HG02943 (cell line): ENCODE results near the gene MRPL12.
"Not testable (repeated sequence)": the region's sequence is repeated elsewhere in the genome, so short reads cannot be mapped to it uniquely, and the experiment has no call there.

Experiments
- ATAC-seq: cut with Tn5 transposase; IDR thresholded peaks from one replicate; pipeline ENCODE4 v1.9.1; 2021; ENCODE audit warnings: mild to moderate bottlenecking, low read depth, moderate library complexity; ENCODE audit not compliant: unreplicated experiment

The MRPL12 gene

GRCh38 chr17:81737947-81738800 lies 35.0 kb downstream of the MRPL12 start:
- no peak for ATAC-seq

- no peak for ATAC-seq
Measured at GRCh38 chr17:81738801-81739393, 35.7 kb downstream of the MRPL12 start.

GRCh38 chr17:81739593-81739992 lies 36.4 kb downstream of the MRPL12 start:
- ATAC-seq: not testable (repeated sequence)

GRCh38 chr17:81740395-81740961 lies 37.3 kb downstream of the MRPL12 start:
- ATAC-seq: no peak

- no peak for ATAC-seq
Measured at GRCh38 chr17:81741049-81741593, 38.0 kb downstream of the MRPL12 start.

- ATAC-seq: no peak
Measured at GRCh38 chr17:81741594-81742452, 38.7 kb downstream of the MRPL12 start.
